HG03064 (cell line): ENCODE data around the gene MYBPH.

Source experiments
- ATAC-seq: cut with Tn5 transposase; IDR thresholded peaks from one replicate; pipeline ENCODE4 v1.9.1; 2021; ENCODE audit warnings: low read depth; ENCODE audit not compliant: unreplicated experiment

MYBPH gene

GRCh38 chr1:203175237-203175826 lies at the start of gene MYBPH:
Gene MYBPH, minus strand, starts transcription at chr1:203175826. Its CDS starts 71 bp downstream, at chr1:203175755.
- ATAC-seq = no peak

GRCh38 chr1:203225071-203225470 lies 49.4 kb upstream of the MYBPH start:
- ATAC-seq = no peak

- ATAC-seq = no peak
Measured at GRCh38 chr1:203223012-203223775, 47.6 kb upstream of the MYBPH start.

GRCh38 chr1:203219934-203220333 lies 44.3 kb upstream of the MYBPH start:
- no peak for ATAC-seq

GRCh38 chr1:203219171-203219570 lies 43.5 kb upstream of the MYBPH start:
- no peak for ATAC-seq

GRCh38 chr1:203217668-203218067 lies 42.0 kb upstream of the MYBPH start:
- ATAC-seq = no peak

- ATAC-seq = no peak
Measured at GRCh38 chr1:203217139-203217655, 41.6 kb upstream of the MYBPH start.

GRCh38 chr1:203216274-203217138 lies 40.9 kb upstream of the MYBPH start:
- ATAC-seq = no peak

GRCh38 chr1:203215573-203215972 lies 39.9 kb upstream of the MYBPH start:
- ATAC-seq = no peak

GRCh38 chr1:203214871-203215270 lies 39.2 kb upstream of the MYBPH start:
- ATAC-seq = no peak

- no peak for ATAC-seq
Measured at GRCh38 chr1:203213126-203213525, 37.5 kb upstream of the MYBPH start.

GRCh38 chr1:203211812-203212211 lies 36.2 kb upstream of the MYBPH start:
- ATAC-seq = no peak

GRCh38 chr1:203210988-203211387 lies 35.4 kb upstream of the MYBPH start:
- no peak for ATAC-seq

GRCh38 chr1:203210350-203210749 lies 34.7 kb upstream of the MYBPH start:
- no peak for ATAC-seq

GRCh38 chr1:203208181-203208580 lies 32.6 kb upstream of the MYBPH start:
- ATAC-seq = no peak

- no peak for ATAC-seq
Measured at GRCh38 chr1:203207751-203208150, 32.1 kb upstream of the MYBPH start.

GRCh38 chr1:203206129-203206687 lies 30.6 kb upstream of the MYBPH start:
- no peak for ATAC-seq

- no peak for ATAC-seq
Measured at GRCh38 chr1:203204756-203205155, 29.1 kb upstream of the MYBPH start.

- ATAC-seq = no peak
Measured at GRCh38 chr1:203202431-203203245, 27.0 kb upstream of the MYBPH start.
